HPDE6-E6E7 (cell line): ENCODE measurements around the gene MORN4.
"Not testable (repeated sequence)": the region's sequence is repeated elsewhere in the genome, so short reads cannot be mapped to it uniquely, and the experiment has no call there.

Source experiments
- DNase-seq: peaks from one replicate; pipeline ENCODE4 v3.0.0; 2011; ENCODE audit warnings: missing footprints; ENCODE audit errors: extremely low spot score

Gene MORN4

DNA sequence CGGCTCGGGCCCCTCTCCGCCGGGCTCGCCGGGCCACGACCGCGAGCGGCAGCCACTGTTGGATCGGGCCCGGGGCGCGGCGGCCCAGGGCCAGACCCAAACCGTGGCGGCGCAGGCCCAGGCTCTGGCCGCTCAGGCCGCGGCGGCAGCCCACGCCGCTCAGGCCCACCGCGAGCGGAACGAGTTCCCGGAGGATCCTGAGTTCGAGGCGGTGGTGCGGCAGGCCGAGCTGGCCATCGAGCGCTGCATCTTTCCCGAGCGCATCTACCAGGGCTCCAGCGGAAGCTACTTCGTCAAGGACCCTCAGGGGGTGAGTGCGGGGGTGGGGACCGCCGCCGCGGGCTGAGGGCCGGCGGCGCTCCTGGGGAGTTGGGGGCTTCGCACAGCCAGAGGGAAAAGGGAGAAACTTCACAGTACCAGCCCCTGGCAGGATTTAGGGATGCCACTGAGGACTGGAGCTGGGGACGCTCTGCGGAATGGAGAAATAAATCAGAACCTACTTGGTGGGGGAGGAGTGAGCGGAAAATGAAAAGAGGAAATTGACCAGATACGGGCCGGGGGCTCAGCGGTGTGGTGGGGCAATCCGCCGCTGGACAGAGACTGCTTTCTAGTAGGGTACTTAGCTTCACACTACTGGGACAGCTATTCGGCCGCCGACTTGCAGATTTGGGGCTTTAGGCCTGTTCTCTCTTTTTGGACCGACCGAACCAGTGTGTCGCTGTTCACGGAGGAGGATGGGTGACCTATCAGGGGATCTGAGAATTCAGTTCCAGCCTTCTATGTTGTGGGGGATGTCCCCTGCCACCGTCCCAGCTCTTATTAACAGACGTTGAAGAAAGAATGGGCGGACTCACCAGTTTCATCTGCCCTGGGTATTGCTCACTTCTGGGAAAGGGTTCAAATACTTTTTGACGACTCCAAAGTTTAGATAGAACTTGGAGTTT lies 7.8 kb upstream of the MORN4 start:
- DNase-seq = no peak

DNA sequence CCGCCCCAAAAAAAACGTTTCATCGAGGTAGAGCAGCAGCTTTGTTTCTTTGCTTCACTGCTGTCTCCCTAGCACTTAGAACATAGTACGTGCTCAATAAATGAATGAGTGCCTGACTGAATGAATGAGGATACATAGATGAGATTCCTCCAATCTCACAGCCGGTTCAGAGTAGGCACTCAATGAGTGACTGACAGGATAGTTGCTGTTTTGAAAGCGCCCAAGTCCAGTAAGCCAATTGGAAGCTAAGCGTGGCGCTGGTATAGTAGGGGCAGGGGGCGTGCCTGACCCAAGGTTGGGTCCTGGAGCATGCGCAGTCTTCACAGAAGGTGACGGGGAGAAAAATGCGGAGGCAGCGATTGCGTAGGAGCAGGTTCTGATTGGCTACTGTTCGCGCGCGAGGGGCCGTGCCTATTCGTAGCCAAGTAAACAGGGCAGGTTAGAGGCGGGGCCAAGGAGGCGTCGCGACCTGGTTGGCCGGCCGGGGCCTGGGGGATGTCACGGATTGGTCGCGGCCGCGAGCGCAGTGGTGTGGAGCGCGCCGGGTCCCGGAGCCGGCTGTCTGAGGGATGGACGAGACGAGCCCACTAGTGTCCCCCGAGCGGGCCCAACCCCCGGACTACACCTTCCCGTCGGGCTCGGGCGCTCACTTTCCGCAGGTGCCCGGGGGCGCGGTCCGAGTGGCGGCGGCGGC lies 7.0 kb upstream of the MORN4 start, which contains the start of gene PI4K2A:
Gene PI4K2A, plus strand, starts transcription at position 498 of the 694 bp plus-strand sequence. Its CDS starts 72 bp downstream, at position 570.
- DNase-seq = peak; percentile 98

DNA sequence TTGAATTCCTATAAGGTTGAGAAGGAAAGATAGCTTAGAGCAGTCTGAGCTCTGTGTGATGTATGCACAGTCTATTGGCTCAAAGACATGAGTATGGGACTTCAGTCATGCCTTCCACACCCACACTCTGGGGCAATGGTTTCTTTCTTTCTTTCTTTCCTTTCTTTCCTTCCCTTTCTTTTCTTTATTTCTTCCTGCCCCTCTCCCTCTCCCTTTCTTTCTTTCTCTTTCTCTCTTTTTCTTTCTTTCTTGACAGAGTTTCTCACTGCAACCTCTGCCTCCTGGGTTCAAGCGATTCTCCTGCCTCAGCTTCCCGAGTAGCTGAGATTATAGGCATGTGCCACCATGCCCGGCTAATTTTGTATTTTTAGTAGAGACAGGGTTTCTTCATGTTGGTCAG lies 5.8 kb upstream of the MORN4 start:
- not testable (repeated sequence) for DNase-seq

DNA sequence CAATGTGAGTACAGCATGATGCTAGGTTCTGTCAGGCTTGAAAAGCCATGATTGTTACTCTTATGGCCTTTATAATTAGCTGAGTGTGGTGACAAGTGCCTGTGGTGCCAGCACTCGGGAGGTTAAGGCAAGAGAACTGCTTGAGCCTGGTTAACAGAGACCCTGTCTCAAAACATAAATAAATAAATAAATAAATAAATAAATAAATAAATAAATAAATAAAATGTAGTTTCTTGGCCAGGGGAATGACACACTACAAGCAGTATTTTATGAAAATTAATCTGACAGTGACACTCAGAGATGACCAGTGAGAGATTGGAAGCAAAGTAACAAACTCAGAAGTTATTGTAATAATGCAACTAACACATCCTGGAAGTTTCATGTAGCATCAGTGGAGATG lies 2.3 kb upstream of the MORN4 start:
- no peak for DNase-seq

DNA sequence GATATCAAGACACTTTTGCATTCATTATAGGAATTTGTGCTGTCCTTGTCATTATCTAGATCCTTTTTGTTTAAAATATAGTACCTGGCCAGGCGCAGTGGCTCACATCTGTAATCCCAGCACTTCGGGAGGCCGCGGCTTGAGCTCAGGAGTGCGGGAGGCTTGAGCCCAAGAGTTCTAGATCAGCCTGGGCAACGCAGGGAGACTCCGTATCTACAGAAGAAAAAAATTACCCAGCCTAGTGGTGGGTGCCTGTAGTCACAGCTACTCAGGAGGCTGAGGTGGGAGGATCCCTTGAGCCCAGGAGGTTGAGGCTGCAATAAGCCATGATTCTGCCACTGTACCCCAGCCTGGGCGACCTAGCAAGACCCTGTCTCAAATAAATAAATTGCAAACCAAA lies 621 bp upstream of the MORN4 start:
- DNase-seq = no peak

DNA sequence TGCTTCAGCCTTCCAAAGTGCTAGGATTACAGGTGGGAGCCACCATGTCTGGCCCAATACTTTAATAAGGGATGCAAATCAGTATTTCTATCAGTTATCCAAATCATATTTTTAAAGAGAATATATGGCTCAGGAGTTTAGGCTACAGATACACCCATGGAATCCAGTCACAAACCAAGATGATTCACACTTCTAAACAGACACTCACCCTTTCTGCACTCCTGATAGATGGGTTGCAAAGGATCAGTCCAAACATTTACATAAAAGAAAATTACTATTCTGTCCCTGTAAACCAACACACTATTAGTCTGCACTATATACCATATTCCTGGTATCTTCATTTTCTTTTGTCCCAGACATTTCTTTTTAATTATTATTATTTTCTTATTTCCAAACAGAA lies 2.2 kb downstream of the MORN4 start:
- no peak for DNase-seq

DNA sequence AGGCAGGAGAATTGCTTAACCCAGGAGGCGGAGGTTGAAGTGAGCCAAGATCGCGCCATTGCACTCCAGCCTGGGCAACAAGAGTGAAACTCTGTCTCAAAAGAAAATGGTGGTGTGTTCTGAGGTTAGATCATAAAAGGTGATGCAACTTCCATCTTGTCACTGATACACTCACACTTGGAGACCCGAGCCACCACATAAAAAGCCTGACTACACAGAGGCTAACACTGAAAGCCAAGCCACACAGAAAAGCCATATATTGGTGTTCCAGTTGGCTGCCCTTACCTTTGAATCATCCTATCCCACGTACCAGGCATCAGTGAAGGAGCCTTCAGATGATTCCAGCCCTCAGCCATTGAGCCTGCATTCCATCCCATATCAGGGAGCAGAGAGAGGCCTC lies 4.0 kb downstream of the MORN4 start:
- DNase-seq = no peak

DNA sequence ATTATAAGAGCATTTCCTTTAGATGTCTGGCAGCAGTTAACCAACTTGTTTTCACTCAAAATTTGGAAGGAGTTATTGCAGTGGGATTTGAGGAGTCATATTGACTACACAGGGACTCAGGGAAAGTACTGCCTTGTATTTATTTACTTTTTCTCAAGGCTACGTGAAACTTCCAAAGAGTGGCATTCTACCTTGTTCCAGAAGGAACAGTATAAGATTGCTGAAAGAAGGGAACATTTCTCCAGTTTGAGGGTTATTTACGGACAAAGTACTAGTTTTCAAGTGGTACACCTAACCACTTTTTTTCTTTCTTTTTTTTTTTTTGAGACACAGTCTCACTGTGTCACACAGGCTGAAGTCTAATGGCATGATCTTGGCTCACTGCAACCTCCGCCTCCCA lies 5.1 kb downstream of the MORN4 start:
- no peak for DNase-seq

DNA sequence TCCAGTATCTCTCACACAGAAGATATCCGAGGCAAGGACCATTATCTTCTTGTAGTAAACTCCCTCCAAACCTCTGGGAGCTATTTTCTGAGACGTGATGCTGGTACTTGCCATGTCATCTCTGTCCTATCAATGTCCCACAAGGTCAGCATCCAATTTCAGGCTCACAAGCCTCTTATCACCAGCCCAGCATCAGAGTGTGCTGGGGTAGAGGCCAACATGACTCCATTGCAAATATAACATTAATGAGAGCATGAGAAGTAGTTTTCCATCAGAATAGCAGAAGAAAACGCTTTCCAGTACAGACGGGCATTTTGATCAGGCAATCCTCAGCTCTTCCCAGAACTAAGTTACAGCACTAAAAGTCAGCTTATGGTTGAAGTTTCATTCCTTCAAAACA lies 5.6 kb downstream of the MORN4 start:
- no peak for DNase-seq

DNA sequence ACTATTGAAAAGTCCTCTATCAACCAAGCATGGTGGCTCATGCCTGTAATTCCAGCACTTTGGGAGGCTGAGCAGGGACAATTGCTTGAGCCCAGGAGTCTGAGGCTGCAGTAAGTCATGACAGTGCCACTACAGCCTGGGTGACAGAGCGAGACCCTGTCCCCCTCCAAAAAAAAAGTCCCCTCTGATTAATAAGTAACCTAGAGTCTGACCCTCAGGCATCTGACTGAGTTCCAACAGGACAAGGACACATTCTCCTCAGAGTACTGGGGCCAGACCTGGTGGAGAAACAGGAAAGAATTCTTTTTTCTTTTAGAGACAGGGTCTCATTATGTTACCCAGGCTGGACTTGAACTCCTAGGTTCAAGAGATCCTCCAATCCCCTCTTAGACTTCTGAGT lies 10.0 kb downstream of the MORN4 start:
- no peak for DNase-seq

DNA sequence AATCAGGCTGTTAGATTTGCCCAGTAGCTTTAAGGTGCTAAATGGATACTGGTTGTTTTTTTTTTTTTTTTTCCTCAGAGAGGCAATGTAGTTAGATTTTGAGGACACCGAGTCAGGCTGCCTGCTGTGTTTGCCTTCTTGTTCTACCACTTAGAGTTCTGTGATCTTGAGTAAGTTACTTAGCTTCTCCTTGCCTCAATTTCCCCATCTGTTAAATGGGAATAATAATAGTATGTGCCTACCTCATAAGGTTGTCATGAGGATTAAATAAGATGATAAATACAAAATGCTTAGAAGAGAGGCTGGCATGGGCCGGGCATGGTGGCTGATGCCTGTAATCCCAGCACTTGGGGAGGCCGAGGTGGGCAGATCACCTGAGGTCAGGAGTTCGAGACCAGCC lies 14.6 kb downstream of the MORN4 start:
- no peak for DNase-seq

DNA sequence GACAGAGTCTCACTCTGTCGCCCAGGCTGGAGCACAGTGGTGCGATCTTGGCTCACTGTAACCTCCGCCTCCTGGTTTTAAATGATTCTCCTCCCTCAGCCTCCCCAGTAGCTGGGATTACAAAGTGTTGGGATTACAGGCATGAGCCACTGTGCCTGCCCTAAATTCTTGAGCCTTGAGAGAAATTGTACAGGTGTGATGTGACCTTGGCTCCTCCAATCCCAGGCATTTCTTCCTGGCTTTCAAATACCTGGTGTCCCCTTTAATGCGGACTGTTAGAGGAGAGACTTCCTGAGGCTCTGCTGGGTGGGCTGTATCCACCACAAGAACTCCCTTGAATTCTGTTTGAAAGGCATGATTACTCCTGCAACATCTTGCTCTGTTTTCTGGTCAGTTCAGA lies 15.0 kb downstream of the MORN4 start:
- DNase-seq = no peak

DNA sequence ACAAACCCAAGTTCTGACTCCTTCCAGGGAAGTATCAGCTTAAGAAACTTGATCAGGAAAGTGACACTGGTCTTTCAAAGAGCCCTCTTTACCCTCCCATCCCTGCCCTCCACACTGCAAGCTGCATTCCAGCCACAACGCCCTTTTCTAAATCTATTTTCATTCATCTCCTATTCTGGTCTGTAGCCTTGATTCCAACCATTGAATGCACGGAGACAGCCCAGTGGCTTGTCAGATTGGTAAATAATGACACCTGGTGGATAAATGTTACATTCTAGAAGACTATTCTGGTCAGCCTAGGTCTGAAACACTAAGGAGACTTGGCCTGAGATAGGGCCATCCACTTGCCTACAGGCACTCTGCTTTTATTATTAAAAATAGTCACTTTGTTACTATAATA lies 20.9 kb downstream of the MORN4 start:
- DNase-seq = peak; percentile 69

DNA sequence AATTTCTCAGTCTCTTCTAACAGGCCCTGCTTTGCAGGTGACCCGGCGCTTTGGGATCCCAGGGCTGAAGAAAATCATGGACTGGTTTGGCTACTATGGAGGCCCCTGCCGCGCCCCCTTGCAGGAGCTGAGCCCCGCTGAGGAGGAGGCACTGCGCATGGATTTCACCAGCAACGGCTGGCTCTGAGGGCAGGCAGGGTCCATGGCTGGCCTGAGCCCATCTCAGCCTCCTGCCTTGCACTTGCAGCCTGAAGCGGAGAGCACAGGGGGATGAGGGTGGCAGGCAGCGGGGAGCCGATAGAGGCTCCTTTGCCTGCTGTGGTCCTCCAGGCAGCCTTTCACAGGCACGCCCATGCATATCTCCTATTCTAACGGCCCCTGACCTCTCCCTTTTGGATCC lies 21.8 kb downstream of the MORN4 start:
- DNase-seq = no peak

DNA sequence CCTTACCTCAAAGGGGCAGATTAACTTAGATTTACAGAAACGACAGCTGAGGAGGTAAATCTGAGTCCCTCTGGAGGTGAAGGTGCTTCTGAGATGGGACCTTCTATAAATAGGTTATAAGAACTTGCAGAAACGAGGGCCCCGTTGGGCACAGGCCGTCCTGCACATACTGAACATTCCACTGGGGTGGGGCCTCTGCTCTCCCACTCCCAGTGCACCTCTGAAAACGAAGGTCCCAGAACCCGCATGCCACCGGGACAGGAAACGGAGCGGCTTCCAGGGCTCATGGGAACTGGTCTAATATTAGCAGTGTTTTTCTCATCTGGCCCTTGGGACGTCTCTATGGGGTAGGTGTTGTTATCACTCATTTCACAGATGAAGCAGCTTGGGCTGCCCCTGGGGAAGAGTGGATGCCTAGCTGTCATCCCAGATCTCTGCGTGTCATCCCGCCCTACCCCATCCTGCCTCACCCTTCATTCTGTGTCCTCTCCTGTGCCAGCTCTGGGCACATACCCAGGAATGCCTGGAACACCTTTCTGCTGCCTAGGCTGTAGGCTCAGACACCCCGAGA lies 24.2 kb downstream of the MORN4 start:
- DNase-seq = no peak

DNA sequence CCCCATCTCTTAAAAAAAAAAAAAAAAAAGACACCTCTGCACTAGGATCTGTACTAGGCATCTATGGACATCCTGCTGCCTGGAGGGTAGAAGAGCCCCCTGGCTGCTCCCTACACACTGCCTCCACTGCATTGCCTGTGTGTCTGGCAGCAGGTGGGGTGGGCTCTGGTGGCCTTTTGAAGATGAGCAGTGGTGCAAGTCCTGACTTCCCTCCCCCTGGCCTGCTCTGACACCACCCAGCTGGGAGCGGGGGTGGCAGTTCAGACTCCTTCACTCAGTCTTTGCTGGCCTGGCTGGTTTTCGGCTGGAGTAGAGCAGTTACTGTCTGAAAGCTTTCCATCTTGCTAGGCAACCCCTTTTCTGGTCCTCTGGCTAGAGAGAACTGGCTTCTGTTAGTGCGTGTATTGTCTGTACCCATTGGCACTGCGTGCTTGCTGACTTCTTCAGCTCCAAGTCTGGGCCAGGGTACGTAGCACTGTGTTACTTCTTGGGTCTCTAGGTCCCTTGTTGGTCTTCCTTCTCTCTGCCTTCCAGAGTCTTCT lies 26.1 kb downstream of the MORN4 start:
- no peak for DNase-seq

DNA sequence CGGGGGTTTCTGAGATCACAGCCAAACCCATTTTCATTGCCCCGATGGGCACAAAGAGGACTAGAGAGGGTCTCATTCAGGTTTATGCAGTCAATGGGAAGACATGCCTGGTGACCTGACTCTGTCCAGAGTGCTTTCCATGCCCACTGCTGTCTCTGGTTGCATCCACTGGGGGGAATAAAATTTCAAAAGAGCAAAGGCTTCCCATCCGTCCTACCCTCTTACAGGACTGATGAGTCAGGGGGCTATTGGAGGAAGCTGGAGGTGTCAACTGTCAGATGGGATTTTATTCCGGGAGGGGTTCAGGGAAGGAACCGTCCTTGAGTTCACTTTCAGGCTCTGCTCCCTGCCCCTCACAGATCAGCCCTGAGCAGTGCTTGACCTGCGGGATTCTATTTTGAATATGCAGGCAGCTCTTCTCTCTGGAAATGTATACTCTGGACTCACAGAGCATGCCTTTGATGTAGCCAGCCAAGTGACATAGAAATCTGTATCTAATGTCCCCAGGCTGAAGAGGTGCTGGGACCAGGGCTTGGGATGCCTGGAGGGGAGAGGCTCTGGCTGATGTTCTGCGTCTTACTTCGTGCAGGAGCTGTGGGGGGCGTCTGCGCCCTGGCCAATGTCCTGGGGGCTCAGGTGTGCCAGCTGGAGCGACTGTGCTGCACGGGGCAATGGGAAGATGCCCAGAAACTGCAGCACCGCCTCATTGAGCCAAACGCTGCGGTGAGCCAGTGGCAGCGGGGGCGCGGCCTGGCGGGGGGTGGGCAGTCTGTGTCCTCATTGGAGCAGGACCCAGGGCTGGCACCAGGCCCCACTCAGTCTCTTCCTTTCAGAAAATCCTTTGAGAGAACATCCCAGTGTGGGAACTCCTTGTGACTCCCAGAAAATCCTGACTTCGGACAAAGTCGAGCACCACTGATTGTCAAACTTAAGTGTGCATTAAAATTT lies 31.8 kb downstream of the MORN4 start:
- DNase-seq = no peak

DNA sequence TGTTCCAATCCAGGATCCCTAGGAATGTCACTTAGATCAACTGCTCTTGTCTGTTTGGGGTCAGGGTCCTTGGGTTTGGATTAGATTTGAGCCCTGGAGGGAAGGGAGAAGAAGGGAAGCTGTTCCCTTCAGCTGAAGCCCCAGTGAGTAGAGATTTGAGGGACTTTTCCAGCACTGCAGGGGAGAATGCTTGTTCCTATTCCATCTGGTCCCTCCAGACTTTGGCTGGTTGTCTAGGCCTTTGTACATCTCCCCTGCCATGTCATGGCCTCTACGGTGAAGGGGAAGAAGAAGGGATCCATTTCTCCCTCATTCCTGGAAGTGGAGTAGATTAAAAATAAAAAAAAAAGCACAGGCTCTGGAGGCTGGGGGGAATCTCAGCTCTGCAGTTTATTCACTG lies 32.7 kb downstream of the MORN4 start:
- no peak for DNase-seq

DNA sequence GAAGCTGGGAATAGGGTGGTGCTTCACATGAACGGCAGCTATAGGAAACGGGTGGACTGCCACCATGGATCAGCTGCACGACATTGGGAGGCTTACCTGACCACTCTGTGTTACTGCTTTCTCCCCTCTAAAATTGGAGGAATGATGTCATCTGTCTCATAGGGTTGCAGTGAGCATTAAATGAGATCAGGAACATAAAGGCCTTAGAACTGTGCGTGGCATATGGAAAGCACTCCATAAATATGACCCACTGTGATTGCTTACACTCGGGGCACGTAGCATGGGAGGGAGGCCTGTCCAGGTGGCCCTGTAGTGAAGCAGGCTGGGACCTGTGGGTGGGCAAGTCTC lies 34.1 kb downstream of the MORN4 start:
- no peak for DNase-seq

DNA sequence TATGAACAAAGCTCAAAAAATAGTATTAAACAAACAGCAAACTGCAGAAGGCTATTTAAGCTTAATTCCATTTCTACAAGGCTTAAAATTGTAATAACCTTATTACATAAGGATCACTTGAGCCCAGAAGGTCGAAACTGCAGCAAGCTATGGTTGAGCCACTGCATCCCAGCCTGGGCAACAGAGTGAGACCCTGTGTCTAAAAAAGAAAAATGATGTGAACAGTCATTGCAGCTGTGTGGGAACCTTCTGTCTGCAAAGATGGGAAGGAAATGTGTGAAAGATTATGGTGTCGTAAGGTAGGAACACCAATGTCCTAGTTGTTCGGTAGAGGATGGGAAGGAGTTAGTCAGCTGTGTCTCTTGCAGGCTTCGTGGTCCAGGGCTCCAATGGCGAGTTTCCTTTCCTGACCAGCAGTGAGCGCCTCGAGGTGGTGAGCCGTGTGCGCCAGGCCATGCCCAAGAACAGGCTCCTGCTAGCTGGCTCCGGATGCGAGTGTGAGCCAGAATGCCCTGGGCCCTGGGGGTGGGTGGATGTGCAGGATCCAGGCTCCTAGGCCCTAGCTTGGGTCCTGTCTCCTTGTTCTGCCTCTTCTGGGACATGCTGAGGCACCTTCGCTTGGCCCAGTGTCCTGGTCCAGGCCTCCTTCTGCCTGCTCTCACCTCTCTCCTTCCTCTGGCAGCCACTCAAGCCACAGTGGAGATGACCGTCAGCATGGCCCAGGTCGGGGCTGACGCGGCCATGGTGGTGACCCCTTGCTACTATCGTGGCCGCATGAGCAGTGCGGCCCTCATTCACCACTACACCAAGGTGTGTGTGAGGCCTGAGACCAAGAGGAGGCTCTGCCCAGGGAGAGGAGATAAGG lies 34.7 kb downstream of the MORN4 start:
- no peak for DNase-seq
